H9 (cell line): ENCODE results near the gene TMIE. TPM values are rescaled to one million over a fixed set of nuclear protein-coding genes. Genes with fewer than 3 reads are reported as not detected.

Experiments
- DNase-seq: peaks from one replicate; pipeline ENCODE4 v3.0.0-alpha.2; 2017
- H2AFZ ChIP-seq: one replicate; pipeline ENCODE4 v1.6.1; 2013; ENCODE audit warnings: mild to moderate bottlenecking, low read length, control low read depth, moderate library complexity
- H2AK5ac ChIP-seq: 2 replicates; pipeline ENCODE4 v1.6.1; 2013; ENCODE audit warnings: low read length, control low read depth, mixed read lengths; ENCODE audit not compliant: insufficient read length
- H2BK120ac ChIP-seq: one replicate; pipeline ENCODE4 v1.6.1; 2013; ENCODE audit warnings: low read depth, mild to moderate bottlenecking, low read length, control low read depth, inconsistent platforms; ENCODE audit not compliant: poor library complexity, severe bottlenecking
- H2BK12ac ChIP-seq: 2 replicates; pipeline ENCODE4 v1.6.1; 2013; ENCODE audit warnings: low read length, control low read depth, mixed read lengths, low read depth; ENCODE audit not compliant: insufficient read length
- H2BK15ac ChIP-seq: 2 replicates; pipeline ENCODE4 v1.6.1; 2013; ENCODE audit warnings: low read depth, low read length, control low read depth
- H2BK20ac ChIP-seq: one replicate; pipeline ENCODE4 v1.6.1; 2013; ENCODE audit warnings: low read depth, mild to moderate bottlenecking, low read length, control low read depth, inconsistent platforms; ENCODE audit not compliant: poor library complexity, severe bottlenecking
- H2BK5ac ChIP-seq: 2 replicates; pipeline ENCODE4 v1.6.1; 2013; ENCODE audit warnings: low read length, control low read depth, mixed read lengths; ENCODE audit not compliant: insufficient read length
- H3K14ac ChIP-seq: 2 replicates; pipeline ENCODE4 v1.6.1; 2013; ENCODE audit warnings: low read length, control low read depth; ENCODE audit not compliant: insufficient read depth
- H3K18ac ChIP-seq: 2 replicates; pipeline ENCODE4 v1.6.1; 2013; ENCODE audit warnings: low read depth, mild to moderate bottlenecking, mixed read lengths, low read length, control low read depth; ENCODE audit not compliant: insufficient read length
- H3K23ac ChIP-seq: 2 replicates; pipeline ENCODE4 v1.6.1; 2013; ENCODE audit warnings: low read length, control low read depth, mixed read lengths, low read depth; ENCODE audit not compliant: insufficient read length
- H3K23me2 ChIP-seq: 2 replicates; pipeline ENCODE4 v1.6.1; 2013; ENCODE audit warnings: low read depth, mild to moderate bottlenecking, mixed read lengths, low read length, control low read depth; ENCODE audit not compliant: insufficient read length, poor library complexity, severe bottlenecking
- H3K27ac ChIP-seq: 2 replicates; pipeline ENCODE4 v1.5.1; 2013; ENCODE audit warnings: low read length, control low read depth, mixed read lengths, low read depth; ENCODE audit not compliant: insufficient read length
- H3K27me3 ChIP-seq: 2 replicates; pipeline ENCODE4 v1.6.1; 2013; ENCODE audit warnings: low read length, control low read depth, inconsistent platforms; ENCODE audit not compliant: insufficient read depth
- H3K4ac ChIP-seq: 2 replicates; pipeline ENCODE4 v1.6.1; 2013; ENCODE audit warnings: low read depth, mild to moderate bottlenecking, control low read depth, inconsistent platforms, low read length, moderate library complexity
- H3K4me1 ChIP-seq: 2 replicates; pipeline ENCODE4 v1.6.1; 2013; ENCODE audit warnings: low read length, control low read depth, inconsistent platforms; ENCODE audit not compliant: insufficient read depth
- H3K4me2 ChIP-seq: 2 replicates; pipeline ENCODE4 v1.6.1; 2013; ENCODE audit warnings: low read length, control low read depth, mixed read lengths; ENCODE audit not compliant: insufficient read length, insufficient read depth
- H3K56ac ChIP-seq: 2 replicates; pipeline ENCODE4 v1.6.1; 2013; ENCODE audit warnings: low read depth, mild to moderate bottlenecking, mixed read lengths, low read length, control low read depth; ENCODE audit not compliant: insufficient read length
- H3K79me1 ChIP-seq: 2 replicates; pipeline ENCODE4 v1.6.1; 2013; ENCODE audit warnings: low read depth, mild to moderate bottlenecking, moderate library complexity, low read length, control low read depth, inconsistent platforms; ENCODE audit not compliant: insufficient read depth, poor library complexity, severe bottlenecking
- H3K79me2 ChIP-seq: 2 replicates; pipeline ENCODE4 v1.6.1; 2013; ENCODE audit warnings: low read length, control low read depth, inconsistent platforms; ENCODE audit not compliant: insufficient read depth
- H3K9ac ChIP-seq: 2 replicates; pipeline ENCODE4 v1.6.1; 2013; ENCODE audit warnings: low read length, control low read depth, mixed read lengths; ENCODE audit not compliant: insufficient read length; ENCODE audit errors: extremely low read depth
- H3K9me3 ChIP-seq: one replicate; pipeline ENCODE4 v1.6.1; 2013; ENCODE audit warnings: low read depth, low read length, inconsistent platforms; ENCODE audit not compliant: control insufficient read depth
- H3T11ph ChIP-seq: one replicate; pipeline ENCODE4 v1.6.1; 2013; ENCODE audit warnings: mild to moderate bottlenecking, low read length, control low read depth, inconsistent platforms
- H4K20me1 ChIP-seq: one replicate; pipeline ENCODE4 v1.6.1; 2013; ENCODE audit not compliant: control insufficient read depth, insufficient read length, insufficient read depth
- H4K5ac ChIP-seq: 2 replicates; pipeline ENCODE4 v1.6.1; 2013; ENCODE audit warnings: low read depth, mild to moderate bottlenecking, mixed read lengths, low read length, control low read depth; ENCODE audit not compliant: insufficient read length
- H4K8ac ChIP-seq: replicated peaks from 2 replicates; pipeline ENCODE4 v1.6.1; 2013; ENCODE audit warnings: low read length, control low read depth, mixed read lengths, low read depth; ENCODE audit not compliant: insufficient read length
- H4K91ac ChIP-seq: 2 replicates; pipeline ENCODE4 v1.6.1; 2013; ENCODE audit warnings: low read depth, mild to moderate bottlenecking, moderate library complexity, mixed read lengths, low read length, control low read depth; ENCODE audit not compliant: insufficient read length
- H3K27ac Mint-ChIP-seq, 3 experiments: 2 replicates in 2 of 3; 3 replicates in 1 of 3; pipeline ENCODE4 v1.8.0; 2020 to 2021; ENCODE audit warnings: mixed read lengths in 3 of 3, mild to moderate bottlenecking in 1 of 3, moderate library complexity in 1 of 3
- H3K27me3 Mint-ChIP-seq: 2 replicates; pipeline ENCODE4 v1.8.0; 2021; ENCODE audit warnings: low read depth, mild to moderate bottlenecking, moderate library complexity, mixed read lengths
- H3K36me3 Mint-ChIP-seq, 3 experiments: 2 replicates in 2 of 3; 3 replicates in 1 of 3; pipeline ENCODE4 v1.8.0; 2020 to 2021; ENCODE audit warnings: low read depth in 3 of 3, mixed read lengths in 3 of 3; ENCODE audit not compliant: insufficient read depth in 1 of 3
- H3K4me1 Mint-ChIP-seq, 2 experiments: 2 replicates each; pipeline ENCODE4 v1.8.0; 2020; ENCODE audit warnings: mixed read lengths in 2 of 2
- H3K4me3 Mint-ChIP-seq, 2 experiments: 2 replicates in 1 of 2; 3 replicates in 1 of 2; pipeline ENCODE4 v1.8.0; 2020 to 2021; ENCODE audit warnings: mild to moderate bottlenecking in 2 of 2, mixed read lengths in 2 of 2, moderate library complexity in 1 of 2
- H3K9me3 Mint-ChIP-seq, 2 experiments: 2 replicates in 1 of 2; 3 replicates in 1 of 2; pipeline ENCODE4 v1.8.0; 2020; ENCODE audit warnings: mild to moderate bottlenecking in 2 of 2, mixed read lengths in 2 of 2, moderate library complexity in 1 of 2
- CTCF ChIP-seq: fragments of 200-600 bp; sonication (generic); conservative IDR thresholded peaks from 3 replicates; pipeline ENCODE4 v1.8.0; 2021; ENCODE audit warnings: antibody characterized with exemption, mild to moderate bottlenecking
- WGBS: extraction: QIAGEN DNeasy Blood & Tissue Kit; methylation state at CpG from one replicate; pipeline ENCODE4 v1.1.7; 2013; ENCODE audit warnings: missing lambda C conversion rate, low lambda C conversion rate, mixed read lengths; ENCODE audit not compliant: insufficient read length; ENCODE audit errors: extremely low coverage; 5-methylcytosine and 5-hydroxymethylcytosine counted together
- total RNA-seq: library from RNA; stranded (reverse); gene quantifications from 2 replicates; pipeline ENCODE4 v1.2.1, GENCODE V29; 2021

The TMIE gene
- total RNA-seq, 1 experiment from 2014 or later, result 0.63 TPM

DNA sequence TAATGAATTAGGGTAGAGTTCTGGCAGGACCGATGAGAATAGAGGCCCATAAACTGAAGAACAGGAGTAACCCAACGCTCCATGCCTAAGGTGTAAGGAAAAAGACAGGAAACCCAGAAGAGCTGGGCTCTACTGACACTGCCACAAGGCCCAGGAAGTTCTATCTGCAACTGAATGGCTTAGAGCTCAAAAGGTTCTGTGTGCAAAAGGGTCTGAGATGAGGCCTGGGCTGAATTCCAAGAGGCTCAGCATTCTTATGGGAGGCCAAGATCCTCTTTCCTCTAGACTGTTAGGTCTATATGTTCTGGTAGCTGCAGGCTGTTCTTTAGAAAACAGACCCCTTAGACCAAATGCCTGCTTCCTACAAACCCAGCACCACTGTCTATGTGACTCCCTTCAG is 47.0 kb downstream of the TMIE start:
- Histone ChIP-seq H2BK15ac (no peak overlapping the region), H3K9me3 (no peaks in the 10 kb centered on the region), H2BK120ac (no peak overlapping the region), H3T11ph (no peak overlapping the region), H3K4me2 (no peak overlapping the region), H3K14ac (no peak overlapping the region), H2AK5ac (no peak overlapping the region), H3K79me1 (no peaks in the 10 kb centered on the region), H3K79me2 (no peaks in the 10 kb centered on the region), H3K4me1 (peaks cover 4% of the 10 kb centered on the region), H3K9ac (no peak overlapping the region), H3K27ac (no peak overlapping the region), H3K23me2 (no peaks in the 10 kb centered on the region), H2BK5ac (no peak overlapping the region), H3K23ac (no peak overlapping the region), H4K5ac (no peak overlapping the region), H2BK12ac (no peak overlapping the region), H3K56ac (no peak overlapping the region), H3K18ac (no peak overlapping the region), H4K8ac (no peak overlapping the region), H4K20me1 (no peaks in the 10 kb centered on the region), H2BK20ac (no peak overlapping the region), H2AFZ (no peak overlapping the region), H4K91ac (no peak overlapping the region), H3K4ac (no peak overlapping the region), H3K27me3 (no peaks in the 10 kb centered on the region)
- DNase-seq, result no peak
- Mint-ChIP-seq H3K36me3 (no peaks in the 10 kb centered on the region; a peak in 1 of 7 replicates), H3K4me1 (peaks cover 8 to 15% of the 10 kb centered on the region in 2 experiments), H3K27me3 (peaks cover 6% of the 10 kb centered on the region), H3K4me3 (no peak overlapping the region), H3K9me3 (no peaks in the 10 kb centered on the region), H3K27ac (no peak overlapping the region)
- no CpG with 5 or more reads among the region's 2 CpGs for WGBS
- TF ChIP-seq CTCF, result no peak
